ENCODE data around the gene CTXN1.

Gene CTXN1

DNA sequence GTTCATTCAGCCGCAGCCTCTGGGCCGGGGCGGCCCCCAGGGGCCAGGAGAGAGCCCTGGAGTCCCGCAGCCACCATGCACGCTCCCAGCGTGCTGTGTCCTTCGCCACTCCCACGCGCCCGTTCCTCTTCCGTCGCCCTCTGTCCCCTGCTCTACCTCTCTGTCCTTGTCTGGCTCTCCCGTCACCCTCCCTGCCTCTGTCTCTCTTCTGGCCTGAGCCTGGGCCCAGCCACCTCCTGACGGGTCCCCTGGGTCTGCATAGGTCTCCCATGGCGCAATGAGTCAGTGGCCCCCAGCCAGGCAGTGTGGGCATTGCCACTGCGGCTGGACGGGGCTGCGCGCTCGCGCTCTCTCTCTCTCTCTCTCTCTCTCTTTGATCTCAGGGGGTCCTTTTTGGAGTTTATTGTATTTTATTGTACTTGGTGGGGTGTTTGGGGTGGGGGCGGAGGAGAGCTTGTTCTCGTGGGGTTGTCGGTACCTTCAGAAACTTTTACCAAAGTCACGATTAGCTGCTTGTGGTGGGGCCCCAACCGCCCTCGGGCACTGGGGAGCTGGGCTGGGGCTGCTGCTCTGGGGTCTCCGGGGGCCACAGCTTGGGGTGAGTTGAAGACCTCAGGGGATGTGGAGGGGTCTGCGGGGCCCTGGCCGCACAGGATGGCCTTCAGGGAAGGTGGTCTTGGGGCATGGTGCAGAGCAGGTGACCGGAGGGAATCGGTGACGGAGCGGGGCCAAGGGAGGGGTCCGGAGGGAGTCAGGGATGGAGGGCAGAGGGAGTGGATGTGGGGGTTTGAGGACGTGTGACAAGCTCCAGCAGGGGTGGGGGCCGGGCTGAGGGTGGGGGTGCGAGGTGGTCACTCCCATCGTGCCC lies 13.0 kb downstream of the CTXN1 start:
- no peak for DNase-seq

DNA sequence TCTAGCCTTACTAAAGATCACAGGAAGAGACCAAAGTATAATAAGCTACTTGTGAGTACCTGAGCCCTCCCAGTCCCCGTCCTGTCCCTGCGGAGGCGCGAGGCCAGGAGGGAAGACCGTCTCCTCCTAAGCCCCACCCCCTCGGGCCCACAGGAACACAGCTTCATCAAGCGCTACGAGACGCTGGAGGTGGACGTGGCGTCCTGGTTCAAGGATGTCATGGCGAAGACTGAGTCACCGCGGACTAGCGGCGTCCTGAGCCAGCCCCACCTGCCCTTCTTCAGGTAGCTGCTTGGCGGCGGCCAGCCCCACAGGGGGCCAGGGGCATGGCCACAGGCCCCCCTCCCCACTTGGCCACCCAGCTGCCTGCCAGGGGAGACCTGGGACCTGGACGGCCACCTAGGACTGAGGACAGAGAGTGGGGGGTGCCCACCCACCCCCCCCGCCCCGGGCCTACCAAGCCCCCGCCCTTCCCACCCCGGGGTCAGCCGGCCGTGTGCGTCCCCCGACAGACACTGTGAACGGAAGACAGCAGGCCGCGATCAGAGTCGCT lies 13.7 kb downstream of the CTXN1 start:
- no peak for DNase-seq

DNA sequence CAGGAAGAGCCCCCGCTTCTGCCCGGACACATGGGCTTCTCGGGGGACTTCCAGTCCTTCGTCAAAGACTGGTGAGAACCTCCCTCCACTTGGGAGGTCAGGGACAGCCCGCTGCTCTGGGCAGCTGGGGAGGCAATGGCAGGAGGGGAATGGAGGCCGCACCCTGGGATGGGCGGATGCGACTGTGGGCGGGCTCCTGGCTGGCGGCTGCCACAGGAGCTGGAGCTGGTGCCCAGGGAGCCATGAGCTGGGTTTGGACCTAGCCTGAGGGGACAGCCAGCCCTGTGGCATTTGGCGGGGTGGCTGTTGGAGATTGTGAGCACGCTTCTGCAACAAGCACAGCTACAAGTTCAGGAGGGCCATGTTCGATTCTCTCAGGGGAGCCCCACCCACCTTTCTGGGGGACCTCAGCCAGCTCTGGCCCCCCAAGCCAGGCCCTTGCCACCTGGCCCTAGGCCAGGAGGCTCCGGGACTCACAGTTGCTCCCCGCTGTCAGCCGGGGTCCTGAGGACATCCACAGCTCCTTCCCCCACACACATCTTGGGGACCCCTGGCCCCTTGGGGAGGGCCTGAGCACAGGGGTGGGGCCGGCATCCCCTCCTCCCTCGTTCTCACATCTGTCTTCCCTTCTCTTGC lies 14.3 kb downstream of the CTXN1 start:
- DNase-seq = no peak

DNA sequence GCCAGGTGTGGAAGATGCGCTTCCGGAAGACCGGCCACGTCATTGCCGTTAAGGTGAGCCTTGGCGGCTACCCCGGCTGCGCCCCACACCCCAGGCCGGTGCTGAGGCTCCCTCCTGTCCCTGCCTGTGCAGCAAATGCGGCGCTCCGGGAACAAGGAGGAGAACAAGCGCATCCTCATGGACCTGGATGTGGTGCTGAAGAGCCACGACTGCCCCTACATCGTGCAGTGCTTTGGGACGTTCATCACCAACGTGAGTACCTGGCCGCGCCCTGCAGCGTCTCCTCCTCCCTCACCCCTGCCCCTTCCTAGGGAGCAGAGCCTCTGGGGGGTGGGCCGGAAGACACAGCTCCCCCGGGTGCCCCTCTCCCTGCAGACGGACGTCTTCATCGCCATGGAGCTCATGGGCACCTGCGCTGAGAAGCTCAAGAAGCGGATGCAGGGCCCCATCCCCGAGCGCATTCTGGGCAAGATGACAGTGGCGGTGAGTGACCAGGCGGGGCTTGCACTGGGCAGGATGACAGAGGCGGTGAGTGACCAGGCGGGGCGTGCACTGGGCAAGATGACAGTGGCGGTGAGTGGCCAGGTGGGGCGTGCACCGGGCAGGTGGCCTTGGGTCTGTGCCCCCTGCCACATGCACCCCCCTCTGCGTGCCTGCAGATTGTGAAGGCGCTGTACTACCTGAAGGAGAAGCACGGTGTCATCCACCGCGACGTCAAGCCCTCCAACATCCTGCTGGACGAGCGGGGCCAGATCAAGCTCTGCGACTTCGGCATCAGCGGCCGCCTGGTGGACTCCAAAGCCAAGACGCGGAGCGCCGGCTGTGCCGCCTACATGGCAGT lies 15.4 kb downstream of the CTXN1 start:
- DNase-seq = no peak

DNA sequence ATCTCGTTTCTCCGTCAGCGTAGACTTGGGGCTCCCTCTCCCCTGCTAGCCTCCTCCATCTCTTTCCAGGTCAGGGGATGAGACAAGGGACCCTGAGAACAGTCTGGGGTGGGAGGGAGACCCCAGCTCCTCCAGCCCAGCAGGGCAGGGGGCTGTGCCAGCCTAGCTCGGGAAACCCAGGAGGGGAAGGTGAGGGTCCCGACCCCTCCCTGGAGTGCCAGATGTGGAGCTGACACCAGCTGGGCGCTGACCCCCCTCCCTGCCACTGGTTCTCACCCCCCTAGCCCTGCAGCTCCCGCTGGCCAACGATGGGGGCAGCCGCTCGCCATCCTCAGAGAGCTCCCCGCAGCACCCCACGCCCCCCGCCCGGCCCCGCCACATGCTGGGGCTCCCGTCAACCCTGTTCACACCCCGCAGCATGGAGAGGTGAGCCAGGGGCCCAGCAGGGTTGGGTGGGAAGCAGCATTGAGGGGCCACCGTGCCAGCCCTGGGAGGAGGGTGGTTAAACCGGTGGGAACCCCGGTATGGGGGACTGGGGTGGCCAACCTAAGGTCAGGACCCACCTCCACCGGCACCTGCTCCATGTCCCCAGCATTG lies 16.4 kb downstream of the CTXN1 start:
- DNase-seq = no peak

DNA sequence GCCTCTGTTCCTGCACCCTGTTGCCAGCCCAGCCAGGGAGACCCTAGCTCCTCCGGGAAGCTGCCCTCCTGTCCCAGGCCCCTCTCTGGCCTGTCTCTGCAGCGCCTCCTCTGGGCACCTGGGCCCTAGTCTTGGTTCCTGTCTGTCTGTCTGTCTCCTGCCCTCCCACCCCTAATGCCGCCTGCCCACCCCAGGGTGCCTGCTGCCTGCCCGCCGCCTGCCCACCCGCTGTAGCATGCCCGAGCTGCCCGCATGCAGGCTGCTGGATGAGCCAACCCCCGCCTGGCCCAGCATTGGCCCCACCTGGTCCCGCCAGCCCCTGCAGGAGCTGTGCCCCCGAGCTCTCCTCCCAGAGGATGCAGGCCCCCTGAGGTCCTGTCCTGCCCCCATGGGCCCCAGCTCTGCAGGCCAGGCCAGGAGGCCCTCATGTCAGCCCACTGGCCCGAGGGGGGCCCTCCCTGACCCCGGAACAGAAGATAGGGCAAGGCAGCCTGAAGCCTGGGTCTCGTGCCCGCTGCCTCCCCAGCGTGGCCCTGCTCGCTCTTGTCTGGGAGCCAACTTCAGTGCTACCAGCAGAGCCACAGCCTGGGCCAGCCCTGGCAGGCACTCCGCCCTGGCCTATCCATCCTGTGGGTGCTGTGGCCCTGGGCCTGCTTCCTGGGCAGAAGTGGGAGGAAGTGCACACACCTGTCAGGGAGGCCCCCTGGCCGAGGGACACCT lies 17.0 kb downstream of the CTXN1 start:
- no peak for DNase-seq

DNA sequence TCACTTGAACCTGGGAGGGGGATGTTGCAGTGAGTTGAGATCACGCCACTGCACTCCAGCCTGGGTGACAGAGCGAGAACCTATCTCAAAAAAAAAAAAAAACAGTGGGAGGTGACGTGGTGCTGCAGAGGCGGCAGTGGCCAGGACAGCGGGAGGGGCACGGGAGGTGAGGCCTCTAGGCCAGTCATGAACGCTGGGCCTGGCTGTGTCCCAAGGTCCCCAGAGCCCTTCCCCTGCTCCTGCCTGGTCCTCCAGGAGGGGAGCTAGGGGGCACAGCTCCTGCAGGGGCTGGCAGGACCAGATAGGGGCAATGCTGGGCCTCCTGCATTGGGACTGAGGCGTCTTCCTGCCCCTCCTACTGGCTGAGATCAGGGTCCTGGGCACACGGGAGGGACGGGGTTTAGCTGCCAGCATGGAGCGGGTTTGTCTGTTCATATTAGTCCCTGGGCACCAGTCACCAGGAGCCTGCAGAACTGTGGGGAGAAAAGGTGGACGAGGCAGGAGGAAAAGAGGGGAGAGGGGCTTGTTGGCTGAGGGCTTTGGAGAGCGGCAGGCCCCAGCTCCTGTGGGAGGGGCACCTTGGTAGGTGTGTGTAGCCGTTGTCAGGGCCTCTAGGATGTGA lies 17.7 kb downstream of the CTXN1 start:
- no peak for DNase-seq

DNA sequence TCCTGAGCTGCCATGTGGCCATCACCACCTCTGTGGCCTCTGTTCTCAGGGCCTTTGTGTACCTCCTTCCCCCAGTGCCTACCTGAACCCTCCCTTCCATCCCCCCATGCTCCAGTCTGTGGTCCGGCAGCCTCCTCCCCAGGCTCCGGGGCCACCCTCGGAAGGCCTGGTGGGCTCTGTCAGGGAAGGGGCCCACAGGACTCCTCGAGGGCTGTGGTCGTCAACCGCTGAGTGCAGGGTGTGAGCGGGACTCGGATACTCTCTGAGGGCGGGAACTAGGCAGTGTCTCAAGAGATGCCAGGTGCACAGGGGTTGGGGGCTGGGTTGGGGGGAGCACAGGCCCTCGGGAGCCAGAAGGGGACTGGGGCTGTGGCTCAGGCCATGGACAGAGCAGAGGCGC lies 18.4 kb downstream of the CTXN1 start:
- peak; percentile 14 for DNase-seq

DNA sequence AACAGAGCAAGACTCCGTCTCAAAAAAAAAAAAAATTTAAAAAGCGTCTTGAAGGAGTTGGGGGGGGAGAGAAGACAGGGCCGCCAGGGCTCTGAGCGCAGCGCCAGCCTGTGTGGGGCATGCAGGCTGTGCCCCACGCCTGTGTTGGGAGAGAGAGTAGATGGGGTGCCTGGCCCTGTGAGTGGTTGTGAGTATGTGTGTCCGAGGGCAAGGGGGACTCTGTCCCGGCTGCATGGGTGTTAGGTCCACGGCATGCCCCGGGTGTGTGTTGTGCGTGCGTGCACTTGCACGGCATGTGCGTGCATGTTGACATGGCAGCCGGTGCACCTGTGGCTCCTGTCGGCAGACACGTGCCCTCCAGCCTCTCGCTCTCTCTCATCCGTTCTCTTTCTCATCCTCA lies 18.8 kb downstream of the CTXN1 start:
- peak; percentile 13 for DNase-seq

DNA sequence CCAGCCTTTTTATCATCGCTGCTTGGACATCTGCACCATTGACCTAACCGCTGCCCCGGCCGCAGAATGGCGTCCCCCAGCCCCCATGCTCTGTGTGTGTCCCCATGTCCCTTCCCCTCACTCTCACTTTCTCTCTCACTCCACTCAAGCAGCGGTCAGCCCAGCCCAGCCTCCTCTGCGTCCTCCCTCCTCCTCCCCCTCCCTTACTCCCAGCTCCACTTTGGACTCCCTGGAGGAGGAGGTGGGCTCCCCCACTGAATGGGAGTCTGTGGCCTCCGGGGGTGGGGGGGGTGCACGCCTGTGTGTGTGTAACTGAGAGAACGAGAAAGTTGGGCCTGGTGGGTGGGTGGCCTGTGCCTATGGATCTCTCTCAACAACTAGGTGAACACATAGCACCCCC lies 20.1 kb downstream of the CTXN1 start:
- no peak for DNase-seq

DNA sequence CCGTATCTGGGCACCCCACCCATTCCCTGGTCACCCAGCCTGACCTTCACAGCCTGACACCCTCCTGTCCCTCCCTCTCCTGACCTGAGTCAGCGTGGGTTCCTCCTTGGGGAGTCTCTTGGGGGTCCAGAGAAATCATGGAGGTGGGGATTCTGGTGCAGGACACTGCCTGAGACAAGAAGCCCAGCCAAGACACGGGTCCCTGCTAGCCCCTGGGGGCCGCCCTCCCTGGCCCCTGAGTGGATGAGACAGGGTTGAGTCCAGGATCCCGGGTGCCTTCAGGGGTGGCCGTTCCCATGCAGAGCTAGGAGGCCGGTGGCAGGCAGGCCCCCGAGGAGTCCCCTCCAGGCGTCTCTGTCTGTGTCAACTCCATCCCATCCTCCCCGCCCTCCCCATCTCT lies 20.7 kb downstream of the CTXN1 start:
- peak; percentile 36 for DNase-seq

DNA sequence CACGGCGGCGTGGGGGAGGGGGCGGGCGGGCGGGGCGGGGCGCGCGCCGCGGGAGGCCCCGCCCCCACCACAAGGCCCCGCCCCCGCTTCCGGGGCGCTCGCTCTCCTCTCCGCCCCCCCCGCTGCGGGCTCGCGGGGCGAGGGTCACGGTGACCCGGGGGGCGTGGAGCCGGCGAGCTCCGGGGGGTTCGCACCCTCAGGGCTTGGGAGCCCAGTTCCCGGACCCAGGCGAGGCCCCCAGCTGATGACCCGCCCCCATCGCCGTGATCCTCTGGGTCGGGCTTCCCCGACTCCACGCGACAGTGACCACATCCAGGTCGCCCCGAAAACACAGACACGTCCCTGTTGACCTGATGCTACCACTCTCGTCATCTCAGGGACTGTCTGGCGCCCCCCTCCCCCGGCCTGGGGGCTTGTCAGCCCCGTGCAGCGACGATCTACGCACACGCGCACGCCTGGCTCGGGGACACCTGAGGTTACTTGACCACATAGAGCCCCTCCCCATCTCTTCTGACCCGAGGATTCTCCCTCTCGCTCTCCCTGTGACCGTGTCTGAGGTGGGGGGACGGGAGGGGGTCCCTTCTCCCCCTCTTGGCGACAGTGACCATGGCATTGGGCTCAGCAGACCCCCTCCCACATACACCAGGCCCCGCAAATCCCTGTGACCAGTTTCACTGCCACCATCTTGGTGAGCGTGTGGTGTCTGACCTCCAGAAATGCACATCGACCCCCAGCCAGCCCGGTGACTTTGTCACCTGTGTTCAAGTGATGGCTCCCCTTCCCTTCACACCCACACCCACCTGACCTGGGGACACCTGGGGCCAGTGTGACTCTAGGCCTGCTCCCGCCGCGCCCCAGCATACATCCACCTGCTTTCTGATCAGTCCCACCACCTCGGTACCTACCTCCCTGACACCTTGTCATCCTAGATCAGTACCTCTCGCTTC lies 21.6 kb downstream of the CTXN1 start:
- peak; percentile 72 for DNase-seq

DNA sequence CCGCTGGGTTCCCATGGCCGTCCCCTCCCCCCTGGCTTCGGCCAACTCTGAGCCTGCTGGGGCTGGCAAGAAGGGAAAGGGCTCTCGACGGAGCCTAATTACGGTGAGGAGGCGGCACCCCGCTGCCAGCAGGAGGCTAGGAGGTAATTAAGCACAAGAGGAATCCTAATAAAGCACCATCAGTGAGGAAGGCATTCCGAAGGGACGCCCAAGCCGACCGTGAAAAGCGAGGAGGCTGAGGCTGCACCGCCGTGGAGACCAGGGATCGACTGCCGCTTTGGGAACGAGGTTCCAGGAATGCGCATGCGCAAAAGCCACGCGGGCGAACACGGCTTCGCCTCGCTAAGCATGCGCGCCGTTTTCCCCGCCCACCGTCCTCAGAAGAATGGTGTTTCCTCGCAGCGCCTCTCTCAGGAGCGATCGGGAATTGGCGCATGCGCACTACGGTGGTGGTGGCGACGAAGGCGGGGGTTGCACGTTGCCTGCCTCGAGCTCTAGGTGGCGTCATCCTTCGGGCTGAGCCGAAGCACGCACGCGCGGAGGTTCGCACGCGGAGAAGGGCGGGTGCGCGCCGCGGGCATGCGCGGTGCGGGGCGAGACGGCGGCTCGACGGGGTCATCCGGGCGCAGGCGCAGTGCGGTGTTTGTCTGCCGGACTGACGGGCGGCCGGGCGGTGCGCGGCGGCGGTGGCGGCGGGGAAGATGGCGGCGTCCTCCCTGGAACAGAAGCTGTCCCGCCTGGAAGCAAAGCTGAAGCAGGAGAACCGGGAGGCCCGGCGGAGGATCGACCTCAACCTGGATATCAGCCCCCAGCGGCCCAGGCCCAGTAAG lies 22.5 kb downstream of the CTXN1 start, which contains the start of gene MAP2K7:
TSS of gene MAP2K7 (plus strand) at position 634 of the 830 bp plus-strand sequence. CDS start at position 702, 68 bp downstream.
- peak; percentile 100 for DNase-seq

DNA sequence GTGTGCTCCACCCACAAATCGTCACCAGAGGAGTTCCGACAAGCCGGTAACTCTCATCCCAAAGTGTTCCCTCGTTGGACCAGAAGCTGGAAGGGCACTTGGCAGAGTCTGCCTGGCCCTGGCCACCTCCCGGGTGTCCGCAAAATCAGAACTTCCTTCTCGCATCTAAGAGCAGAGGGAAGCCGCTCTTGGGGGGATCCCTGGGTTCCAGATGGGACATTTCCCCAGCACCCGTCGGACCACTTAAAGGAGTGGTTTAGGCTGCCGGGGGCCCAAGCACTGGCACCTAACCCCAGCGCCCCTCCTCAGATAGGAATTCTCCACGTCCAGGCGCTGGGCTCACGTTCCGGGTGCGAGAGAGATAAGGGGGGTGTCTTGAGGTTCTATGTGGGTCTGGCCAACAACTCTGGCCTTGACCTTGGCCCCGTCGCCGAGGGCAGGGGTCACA lies 23.1 kb downstream of the CTXN1 start:
- DNase-seq = no peak

DNA sequence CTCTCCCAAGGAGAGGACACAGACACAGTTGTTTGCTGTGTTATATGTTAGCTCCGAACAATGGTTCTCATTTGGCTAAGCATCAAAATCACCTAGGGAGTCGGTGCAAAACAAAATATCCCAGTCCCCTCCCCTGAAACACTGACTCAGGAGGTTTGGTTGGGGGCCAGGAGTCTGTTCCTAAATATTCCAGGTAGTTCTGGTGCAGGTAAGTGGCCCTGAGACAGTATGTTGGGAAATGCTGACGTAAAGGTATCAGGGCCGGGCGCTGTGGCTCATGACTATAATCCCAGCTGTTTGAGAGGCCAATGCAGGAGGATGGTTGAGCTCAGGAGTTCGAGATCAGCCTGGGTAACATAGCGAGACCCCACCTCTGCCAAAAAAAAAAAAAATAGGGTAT lies 24.6 kb downstream of the CTXN1 start:
- DNase-seq = no peak

DNA sequence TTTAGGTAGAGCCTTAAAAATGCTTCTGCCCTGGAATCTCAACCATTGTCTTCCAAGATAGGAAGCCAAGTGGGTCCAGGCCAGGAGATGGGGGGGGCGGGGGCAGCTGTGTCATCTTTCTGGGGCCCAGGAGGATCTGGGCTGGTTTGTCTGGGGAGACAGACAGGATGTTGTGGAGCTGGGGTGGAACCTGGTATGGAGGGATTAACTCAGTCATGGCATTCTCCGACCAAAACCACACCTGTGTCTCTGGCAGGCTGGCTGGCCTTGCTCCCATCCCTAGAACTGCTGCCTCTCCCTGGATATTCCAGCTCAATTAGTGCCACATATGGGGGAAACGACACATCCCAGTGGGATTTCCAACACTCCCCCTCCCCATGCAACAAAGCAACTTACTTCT lies 25.0 kb downstream of the CTXN1 start:
- peak; percentile 29 for DNase-seq

DNA sequence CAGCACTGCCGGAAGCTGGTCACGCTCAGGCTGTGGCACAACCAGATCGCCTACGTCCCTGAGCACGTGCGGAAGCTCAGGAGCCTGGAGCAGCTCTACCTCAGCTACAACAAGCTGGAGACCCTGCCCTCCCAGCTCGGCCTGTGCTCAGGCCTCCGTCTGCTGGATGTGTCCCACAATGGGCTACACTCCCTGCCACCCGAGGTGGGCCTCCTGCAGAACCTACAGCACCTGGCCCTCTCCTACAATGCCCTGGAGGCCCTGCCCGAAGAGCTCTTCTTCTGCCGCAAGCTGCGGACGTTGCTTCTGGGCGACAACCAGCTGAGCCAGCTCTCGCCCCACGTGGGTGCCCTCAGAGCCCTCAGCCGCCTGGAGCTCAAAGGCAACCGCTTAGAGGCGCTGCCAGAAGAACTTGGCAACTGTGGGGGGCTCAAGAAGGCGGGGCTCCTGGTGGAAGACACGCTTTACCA lies 25.5 kb downstream of the CTXN1 start:
- no peak for DNase-seq

DNA sequence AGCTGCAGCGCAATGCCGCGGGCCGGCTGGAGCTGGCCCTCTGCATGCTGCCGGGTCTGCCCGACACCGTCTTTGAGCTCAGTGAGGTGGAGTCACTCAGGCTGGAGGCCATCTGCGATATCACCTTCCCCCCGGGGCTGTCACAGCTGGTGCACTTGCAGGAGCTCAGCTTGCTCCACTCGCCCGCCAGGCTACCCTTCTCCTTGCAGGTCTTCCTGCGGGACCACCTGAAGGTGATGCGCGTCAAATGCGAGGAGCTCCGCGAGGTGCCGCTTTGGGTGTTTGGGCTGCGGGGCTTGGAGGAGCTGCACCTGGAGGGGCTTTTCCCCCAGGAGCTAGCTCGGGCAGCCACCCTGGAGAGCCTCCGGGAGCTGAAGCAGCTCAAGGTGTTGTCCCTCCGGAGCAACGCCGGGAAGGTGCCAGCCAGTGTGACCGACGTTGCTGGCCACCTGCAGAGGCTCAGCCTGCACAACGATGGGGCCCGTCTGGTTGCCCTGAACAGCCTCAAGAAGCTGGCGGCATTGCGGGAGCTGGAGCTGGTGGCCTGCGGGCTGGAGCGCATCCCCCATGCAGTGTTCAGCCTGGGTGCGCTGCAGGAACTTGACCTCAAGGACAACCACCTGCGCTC lies 26.1 kb downstream of the CTXN1 start:
- DNase-seq = peak; percentile 16

DNA sequence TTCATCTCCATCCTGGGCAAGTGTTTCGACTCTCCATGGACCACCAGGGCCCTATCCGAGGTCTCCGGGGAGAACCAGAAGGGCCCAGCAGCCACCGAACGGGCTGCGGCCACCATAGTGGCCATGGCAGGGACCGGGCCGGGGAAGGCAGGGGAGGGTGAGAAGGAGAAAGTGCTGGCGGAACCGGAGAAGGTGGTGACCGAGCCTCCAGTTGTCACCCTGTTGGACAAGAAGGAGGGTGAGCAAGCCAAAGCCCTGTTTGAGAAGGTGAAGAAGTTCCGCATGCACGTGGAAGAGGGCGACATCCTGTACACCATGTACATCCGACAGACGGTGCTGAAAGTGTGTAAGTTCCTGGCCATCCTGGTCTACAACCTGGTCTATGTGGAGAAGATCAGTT lies 27.0 kb downstream of the CTXN1 start:
- no peak for DNase-seq

Measured in femur (tissue), 1 donor.